ENCODE data around the gene ZNF577.

The ZNF577 gene

GRCh38 chr19:51887522-51888498, at the start of gene ZNF577:
ZNF577 (minus strand) TSS chr19:51887951; CDS start chr19:51880382, 7,569 bp downstream.
- peak; percentile 70 for DNase-seq (ENCODE audit: low read depth)
- TF ChIP-seq, protein P1, sequence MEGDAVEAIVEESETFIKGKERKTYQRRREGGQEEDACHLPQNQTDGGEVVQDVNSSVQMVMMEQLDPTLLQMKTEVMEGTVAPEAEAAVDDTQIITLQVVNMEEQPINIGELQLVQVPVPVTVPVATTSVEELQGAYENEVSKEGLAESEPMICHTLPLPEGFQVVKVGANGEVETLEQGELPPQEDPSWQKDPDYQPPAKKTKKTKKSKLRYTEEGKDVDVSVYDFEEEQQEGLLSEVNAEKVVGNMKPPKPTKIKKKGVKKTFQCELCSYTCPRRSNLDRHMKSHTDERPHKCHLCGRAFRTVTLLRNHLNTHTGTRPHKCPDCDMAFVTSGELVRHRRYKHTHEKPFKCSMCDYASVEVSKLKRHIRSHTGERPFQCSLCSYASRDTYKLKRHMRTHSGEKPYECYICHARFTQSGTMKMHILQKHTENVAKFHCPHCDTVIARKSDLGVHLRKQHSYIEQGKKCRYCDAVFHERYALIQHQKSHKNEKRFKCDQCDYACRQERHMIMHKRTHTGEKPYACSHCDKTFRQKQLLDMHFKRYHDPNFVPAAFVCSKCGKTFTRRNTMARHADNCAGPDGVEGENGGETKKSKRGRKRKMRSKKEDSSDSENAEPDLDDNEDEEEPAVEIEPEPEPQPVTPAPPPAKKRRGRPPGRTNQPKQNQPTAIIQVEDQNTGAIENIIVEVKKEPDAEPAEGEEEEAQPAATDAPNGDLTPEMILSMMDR (IDR thresholded peaks at IDR 0.05; ENCODE audit: control insufficient read depth, insufficient read depth, low read depth, low read length, missing control alignments): no peak
- H3K4me3 ChIP-seq (ENCODE audit: control insufficient read depth, low read depth, low read length): peak within 1 kb of the TSS; percentile 80

DNA sequence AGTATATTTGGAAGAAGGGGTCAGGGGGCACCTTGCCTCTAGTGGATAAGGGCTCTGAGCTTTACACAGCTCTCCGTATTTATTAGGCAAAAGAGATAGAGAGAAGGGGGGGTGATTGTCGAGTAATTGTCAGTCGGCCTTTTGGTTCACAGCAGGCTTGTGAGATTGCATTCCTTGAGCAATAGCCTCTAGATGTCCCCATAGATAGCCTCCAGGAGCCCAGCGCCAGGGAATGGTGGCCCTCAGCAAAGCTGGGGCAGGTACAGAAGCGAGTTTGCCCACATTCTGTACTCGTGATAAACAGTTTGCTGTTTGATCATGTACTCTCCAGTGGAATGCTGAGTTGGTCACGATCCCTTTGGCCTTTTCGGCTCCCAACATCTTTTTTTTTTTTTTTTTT, 44.2 kb upstream of the ZNF577 start:
- no peak overlapping the region for H3K4me3 ChIP-seq (ENCODE audit: control insufficient read depth, low read depth, low read length)
- TF ChIP-seq, protein P1 (IDR thresholded peaks at IDR 0.05; ENCODE audit: control insufficient read depth, insufficient read depth, low read depth, low read length, missing control alignments): no peak
- DNase-seq (ENCODE audit: low read depth): no peak

DNA sequence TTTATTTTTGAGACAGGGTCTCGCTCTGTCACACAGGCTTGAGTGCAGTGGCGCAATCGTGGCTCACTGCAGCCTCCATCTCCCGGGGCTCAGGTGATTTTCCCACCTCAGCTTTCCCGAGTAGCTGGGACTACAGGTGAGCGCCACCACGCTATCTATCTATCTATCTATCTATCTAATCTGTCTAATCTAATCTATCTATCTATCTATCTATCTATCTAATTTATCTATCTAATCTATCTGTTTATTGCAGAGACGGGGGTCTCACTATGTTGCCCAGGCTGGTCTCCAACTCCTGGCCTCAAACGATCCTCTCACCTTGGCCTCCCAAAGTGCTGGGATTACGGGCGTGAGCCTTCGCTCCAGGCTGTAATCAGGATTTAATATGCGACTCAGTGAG, 40.1 kb upstream of the ZNF577 start:
- peak overlapping the region; percentile 72 for H3K4me3 ChIP-seq (ENCODE audit: control insufficient read depth, low read depth, low read length)
- TF ChIP-seq, protein P1 (IDR thresholded peaks at IDR 0.05; ENCODE audit: control insufficient read depth, insufficient read depth, low read depth, low read length, missing control alignments): no peak
- DNase-seq (ENCODE audit: low read depth): no peak

DNA sequence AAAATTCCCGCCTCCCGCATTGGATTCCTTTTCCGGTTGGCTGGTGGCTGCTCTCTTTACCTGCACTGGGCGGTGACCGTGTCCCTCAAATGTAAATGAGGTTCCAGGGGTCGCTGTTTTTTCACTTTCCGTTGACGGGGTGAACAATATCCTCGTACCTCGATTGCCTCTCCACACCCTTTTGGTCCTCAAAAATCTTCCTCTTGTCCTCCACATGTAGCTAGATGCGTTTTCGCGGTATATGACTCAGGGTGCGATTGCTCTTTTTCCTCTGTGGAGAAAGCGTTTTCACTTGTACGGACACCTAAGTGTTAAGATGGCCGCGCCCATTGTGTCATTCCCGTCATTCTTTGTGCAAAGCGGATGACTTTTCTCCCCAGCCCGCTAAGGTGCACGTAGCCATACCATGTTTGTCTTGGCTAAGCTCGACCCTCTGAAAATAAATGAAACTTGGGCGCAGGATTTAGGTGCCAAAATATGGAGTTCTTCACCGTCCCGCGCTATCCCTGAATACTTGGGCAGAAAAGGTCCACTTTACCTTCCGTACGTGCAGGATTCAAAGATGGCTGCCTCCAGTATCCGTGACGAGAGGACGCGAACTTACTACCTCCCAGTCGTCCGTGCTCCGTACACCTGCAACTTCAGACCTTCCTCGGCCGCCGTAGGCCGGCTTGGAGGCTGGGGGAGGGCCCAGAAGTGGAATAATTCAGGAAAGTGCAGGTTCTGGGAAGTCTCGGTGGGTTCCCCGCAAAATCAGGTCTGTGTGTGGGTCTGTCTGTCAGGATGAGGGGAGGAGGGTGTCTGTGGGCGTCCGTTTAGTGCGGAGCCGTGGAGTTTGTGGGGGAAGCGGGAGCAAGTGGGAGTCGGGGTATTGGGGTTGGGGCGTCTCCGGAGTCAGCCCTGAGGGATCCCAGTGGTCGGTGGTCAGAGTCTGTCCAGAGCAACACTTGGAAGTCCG, 39.3 kb upstream of the ZNF577 start, which contains the start of gene ZNF613:
Gene ZNF613 (plus strand): TSS at position 689 of the 958 bp plus-strand sequence. CDS start 8,749 bp downstream, outside the sequence.
- TF ChIP-seq, protein P1 (IDR thresholded peaks at IDR 0.05; ENCODE audit: control insufficient read depth, insufficient read depth, low read depth, low read length, missing control alignments): peak; percentile 15
- peak within 1 kb of the TSS; percentile 72 for H3K4me3 ChIP-seq (ENCODE audit: control insufficient read depth, low read depth, low read length)
- DNase-seq (ENCODE audit: low read depth): peak; percentile 70

- no peak for DNase-seq (ENCODE audit: low read depth)
- TF ChIP-seq, protein P1 (IDR thresholded peaks at IDR 0.05; ENCODE audit: control insufficient read depth, insufficient read depth, low read depth, low read length, missing control alignments): no peak
- H3K4me3 ChIP-seq (ENCODE audit: control insufficient read depth, low read depth, low read length): peak overlapping the region; percentile 72
Observed at GRCh38 chr19:51926426-51926783, 38.7 kb upstream of the ZNF577 start.

GRCh38 chr19:51921949-51922348, 34.2 kb upstream of the ZNF577 start:
- DNase-seq (ENCODE audit: low read depth): no peak
- H3K4me3 ChIP-seq (ENCODE audit: control insufficient read depth, low read depth, low read length): no peak overlapping the region

More at GRCh38 chr19:51921949-51922348, 34.2 kb upstream of the ZNF577 start:
- TF ChIP-seq, protein P1 (IDR thresholded peaks at IDR 0.05; ENCODE audit: control insufficient read depth, insufficient read depth, low read depth, low read length, missing control alignments): no peak

All from AG09309 (cell line).